GM21723 (cell line): ENCODE results near the gene DHX35.

ENCODE experiments used
- ATAC-seq: cut with Tn5 transposase; IDR thresholded peaks from one replicate; pipeline ENCODE4 v1.9.1; 2021; ENCODE audit warnings: mild to moderate bottlenecking, moderate library complexity; ENCODE audit not compliant: unreplicated experiment

DHX35 gene

DNA sequence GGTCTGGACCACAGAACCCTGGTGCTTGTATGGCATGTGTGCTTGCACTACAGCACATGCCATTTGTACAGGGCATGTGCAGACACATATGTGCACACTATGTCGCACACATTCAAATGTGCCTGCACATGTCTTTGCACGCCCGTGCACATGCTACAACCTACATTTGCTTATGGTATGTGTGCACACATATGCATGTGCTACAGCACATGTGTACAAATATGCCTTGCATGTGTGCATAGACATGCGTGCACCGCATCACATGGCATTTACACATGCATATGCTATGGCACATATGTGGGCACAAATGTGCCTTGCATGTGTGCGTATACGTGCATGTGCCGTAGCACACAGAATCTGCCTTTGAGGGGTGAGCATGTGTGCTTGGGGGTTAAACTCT, 90.5 kb downstream of the DHX35 start:
- ATAC-seq, result no peak

DNA sequence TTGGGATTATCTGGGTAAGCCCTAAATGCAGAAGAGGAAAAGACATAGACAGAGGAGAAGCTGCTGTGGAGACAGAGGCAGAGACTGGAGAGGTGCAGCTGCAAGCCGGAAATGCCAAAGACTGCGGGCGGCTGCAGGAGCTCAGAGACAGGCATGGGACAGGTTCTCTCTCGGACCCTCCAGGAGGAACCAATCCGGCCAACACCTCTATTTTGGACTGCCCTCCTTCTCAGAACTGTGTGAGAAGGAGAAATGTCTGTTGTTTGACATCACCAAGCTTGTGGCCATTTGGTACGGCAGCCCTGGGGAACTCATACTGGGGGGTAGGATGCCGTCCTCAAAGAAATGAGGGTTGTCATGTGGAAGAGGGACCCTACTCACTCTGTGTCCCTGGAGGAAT, 95.0 kb downstream of the DHX35 start:
- ATAC-seq, result no peak

DNA sequence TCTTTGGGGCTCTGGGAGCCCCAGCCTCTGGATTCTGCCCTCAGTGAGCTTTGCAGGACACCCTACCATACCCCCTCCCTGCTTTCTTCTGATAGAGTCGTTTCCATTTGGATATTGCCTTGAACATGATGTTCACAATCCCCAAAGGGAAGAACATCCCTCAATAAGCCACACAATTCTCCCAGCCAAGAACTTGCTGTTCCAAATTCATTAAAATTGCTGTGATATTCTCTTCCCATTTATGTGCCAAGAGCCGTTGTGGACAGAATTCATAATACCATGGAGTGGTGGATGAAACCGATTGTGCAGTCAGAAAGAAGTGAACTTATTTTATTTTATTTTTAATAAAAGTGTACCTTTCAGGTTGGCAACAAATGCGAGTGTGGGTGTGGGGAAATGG, 95.8 kb downstream of the DHX35 start:
- no peak for ATAC-seq

DNA sequence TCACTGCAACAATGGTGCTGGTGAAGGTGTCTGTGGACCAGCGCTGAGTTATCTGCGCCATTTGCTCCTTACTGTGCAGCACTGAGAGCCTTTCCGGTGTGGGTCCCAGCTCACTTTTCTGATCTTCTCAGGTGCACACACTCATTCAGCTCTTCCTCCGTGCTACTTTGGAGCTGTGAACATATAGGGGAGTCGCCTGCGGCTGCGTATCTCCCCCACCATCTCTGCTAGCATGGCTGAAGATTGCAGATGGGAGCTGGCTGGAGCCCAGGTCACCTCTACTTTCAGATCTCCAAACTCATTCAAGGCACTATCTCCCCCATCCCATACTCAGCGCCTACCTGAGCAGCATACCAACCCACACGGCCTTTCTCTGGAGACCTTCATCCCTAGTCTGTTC, 96.9 kb downstream of the DHX35 start:
- no peak for ATAC-seq

DNA sequence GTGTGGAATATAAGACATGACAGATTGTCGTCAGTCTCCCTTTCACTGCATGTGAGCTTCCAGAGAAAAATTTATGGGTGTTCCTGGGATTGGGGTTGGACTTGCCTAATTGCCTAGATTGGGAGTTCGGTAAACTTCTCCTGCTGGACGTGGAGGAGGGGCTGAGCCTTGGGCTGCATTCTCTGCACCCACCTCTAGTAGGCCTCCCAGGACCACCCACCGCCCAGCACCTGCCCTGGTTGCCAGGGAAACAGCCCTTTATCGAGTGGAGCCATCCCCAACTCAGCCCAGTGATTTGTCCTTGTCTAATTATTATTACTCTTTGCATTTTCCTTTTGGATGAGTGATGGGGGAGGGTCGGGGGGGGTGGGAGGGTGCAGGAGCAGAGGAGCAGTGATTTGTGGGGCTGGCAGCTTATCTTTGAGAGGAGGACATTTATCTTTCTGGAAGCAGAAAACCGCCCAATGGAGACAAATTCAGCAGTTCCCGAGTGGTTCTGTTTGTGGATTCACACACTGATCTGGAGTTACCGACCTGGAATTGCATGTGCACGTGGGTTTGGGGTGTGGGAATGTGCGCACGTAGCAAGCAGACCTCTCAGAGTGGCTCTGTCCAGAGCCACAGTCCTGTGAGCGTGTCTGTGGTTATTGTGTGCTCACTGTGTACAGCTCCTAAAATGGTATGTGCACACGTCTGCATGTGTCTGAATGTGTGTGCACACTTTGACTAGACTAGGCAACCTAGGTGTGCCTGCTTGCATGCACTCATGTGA, 104.5 kb downstream of the DHX35 start:
- no peak for ATAC-seq

DNA sequence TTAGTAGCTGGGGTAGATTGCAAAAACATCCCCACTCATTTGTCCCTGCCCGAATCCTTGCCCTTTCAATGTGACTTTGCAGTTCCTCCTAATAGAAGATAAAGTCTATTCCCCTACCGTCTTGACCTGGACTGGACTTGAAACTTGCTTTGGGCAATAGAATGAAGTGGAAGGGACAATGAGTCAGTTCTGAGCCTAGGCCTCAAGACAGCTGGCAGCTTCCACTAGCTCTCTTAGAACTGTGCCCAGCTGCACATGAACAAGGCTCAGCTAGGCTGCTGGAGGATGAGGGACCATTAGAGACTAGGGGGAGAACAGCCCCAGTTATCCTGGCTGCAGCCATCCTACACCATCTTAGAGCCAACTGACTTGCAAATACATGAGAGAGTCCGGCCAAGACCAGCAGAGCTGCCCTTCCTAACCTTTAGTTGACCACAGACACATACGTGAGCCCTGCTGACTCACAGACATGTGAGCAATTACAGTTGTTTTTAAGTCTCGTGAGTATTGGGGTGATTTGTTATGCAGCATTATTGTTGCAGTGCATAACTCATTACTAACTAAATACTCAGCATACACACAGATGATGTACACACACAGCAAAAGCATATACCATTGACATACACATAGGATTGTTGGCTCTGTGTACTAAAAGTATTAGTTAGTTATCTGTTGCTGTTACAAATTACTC, 105.5 kb downstream of the DHX35 start:
- no peak for ATAC-seq

DNA sequence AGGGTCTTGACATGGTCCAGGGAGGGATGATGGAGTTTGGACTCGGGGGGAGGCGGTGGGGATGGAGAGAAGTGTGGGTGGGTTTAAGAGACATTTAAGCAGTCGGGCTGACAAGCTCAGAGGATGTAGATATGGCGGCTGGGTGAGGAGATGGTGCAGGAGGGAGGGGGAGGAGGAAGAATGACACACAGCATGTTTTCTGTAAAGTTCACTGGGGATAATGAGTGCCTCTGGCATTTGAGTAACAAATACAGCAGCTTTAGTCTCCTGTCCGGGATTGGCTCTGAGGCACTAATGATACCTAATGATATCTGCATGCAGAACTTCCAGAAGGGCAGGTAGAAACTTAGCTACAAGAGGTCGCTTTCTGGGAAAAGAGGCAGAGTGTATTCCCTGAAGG, 107.8 kb downstream of the DHX35 start:
- ATAC-seq, result no peak

DNA sequence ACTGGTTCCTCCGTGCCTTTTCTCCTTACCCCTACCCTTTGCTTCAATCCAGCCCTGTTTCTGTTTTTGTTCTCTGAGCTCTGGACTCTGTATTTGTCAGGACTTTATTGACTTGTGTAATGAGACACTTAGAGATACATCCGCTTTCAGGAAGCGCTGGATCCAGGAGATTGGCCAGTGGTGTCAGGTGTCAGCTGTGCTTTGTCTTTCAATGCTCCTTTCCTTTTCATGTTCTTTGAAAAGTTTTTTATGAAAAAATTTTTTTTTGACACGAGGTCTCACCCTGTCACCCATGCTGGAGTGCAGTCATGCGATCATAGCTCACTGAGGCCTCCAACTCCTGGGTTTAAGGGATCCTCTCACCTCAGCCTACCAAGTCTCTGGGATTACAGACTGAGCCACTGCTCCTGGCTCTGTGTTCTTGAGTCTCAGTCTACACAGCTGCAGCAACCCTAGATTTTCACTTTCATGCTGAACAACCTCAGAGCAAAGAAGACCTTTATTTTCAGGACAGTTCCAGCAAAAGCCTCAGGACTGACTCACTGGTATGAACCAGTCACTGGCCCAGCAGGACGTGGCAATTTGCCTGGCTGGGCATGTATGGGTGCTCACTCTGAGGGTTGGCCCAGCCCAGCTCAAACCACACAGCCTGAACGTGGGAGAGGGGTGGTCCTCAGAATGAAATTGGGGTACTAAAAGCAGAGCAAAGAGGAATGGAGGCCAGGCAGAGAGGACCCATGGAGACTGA, 108.5 kb downstream of the DHX35 start:
- ATAC-seq, result no peak

DNA sequence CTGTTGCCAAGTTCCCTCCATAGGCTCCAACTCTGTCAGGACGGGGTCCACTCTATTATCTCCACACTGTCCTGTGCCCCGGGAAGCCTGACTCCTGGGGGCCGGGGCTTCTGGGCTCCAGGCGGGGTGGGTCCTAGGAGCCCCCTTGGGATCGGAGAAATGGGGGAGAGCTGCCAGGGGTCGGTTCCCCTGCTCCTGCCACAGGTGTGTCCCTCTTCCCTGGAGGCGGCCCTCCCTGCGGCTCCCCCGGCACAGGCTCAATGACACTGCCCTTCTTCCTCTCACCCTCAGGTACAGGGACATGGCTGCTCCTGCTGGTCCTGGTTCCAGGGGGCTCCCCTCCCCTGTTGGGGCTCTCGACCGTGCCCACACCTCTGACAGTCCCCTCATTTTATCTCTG, 110.0 kb downstream of the DHX35 start:
- no peak for ATAC-seq

DNA sequence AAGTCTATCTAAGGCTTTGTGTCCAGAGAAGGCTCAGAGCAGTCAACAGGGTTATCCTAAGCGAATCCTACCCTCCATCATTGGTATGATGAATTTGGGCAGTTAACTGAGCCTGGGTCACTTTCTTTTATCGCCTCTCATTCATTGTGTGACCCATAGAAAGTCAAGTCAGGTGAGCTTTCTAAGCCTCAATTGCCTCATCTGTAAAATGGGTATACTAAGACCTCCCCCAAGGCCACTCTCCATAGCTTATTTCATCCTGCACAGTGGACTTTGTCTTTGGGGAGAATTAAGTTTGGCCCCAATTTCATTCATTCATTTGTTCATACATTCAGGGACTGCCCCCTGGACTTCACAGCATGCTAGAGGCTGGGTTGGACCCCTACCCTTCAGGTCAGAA, 110.5 kb downstream of the DHX35 start:
- no peak for ATAC-seq

DNA sequence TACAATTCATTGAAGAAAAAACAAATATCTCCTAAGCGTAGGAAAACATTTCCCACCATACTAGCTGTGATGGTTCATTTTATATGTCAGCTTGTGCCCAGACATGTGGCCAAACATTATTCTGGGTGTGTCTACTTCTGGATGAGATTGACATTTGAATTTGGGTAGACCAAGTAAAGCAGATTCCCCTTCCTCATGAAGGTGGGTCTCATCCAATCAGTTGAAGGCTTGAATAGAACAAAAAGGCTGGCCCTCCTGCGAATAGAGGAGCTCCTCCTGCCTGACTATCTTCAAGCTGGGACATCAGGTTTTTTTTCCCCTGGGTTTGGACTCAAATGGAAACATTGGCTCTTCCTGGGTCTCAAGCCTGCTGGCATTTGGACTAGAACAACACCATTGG, 113.6 kb downstream of the DHX35 start:
- ATAC-seq, result no peak

DNA sequence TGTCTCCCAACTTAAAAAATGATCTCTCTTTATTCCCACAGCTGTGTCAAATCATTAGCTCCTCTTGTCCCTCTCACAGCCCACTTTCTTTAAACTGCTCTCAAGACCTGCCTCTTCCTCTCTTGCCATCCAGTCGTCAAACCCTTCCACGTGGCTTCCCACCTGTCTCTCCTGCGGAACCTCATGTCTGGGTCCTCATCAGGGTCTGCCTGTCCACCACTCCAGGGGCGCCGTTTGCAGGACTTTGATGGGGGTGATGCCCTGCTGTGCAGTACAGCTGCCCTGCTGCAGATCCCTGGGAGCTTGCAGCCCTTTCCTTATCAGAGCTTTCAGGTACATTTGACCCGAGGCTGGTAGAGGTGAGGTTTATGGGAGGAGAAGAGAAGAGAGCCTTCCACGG, 114.8 kb downstream of the DHX35 start:
- no peak for ATAC-seq

DNA sequence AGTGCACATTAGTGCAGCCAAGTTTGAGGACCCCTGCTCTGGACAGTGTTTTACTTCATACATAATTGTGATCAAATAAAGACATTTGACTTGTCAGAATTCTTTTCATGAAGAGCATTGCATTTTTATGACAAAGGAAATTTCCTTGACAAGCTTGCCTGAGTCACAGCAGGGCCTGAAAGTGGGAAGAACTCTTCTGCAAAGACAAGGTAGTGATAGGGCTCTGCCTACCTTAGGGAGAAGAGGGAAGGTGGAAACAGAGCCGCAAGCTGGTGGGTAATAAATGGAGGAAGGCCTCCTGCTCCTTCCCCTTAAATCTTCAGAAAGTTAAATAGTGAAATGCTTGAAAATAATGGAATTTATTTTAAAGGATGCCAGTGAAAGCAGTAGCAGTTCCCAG, 118.2 kb downstream of the DHX35 start:
- no peak for ATAC-seq

DNA sequence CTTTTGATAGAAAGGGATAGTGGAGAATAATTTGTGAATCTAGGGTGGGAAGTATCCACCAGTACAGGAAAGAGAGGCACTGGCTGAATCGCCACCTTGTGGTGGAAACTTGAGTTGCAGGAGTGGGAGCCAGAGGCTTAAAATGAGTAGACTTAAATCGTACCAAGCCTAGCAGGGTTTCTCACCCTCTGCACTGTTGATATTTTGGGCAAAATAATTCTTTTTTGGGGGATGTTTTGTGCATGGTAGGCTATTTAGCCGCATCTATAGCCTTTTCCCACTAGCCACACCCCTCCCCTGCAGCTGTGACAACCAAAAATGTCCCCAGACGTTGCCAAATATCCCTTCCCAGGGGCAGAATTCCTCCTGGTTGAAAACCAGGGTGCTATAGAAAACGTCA, 119.1 kb downstream of the DHX35 start:
- ATAC-seq, result peak; percentile 61

DNA sequence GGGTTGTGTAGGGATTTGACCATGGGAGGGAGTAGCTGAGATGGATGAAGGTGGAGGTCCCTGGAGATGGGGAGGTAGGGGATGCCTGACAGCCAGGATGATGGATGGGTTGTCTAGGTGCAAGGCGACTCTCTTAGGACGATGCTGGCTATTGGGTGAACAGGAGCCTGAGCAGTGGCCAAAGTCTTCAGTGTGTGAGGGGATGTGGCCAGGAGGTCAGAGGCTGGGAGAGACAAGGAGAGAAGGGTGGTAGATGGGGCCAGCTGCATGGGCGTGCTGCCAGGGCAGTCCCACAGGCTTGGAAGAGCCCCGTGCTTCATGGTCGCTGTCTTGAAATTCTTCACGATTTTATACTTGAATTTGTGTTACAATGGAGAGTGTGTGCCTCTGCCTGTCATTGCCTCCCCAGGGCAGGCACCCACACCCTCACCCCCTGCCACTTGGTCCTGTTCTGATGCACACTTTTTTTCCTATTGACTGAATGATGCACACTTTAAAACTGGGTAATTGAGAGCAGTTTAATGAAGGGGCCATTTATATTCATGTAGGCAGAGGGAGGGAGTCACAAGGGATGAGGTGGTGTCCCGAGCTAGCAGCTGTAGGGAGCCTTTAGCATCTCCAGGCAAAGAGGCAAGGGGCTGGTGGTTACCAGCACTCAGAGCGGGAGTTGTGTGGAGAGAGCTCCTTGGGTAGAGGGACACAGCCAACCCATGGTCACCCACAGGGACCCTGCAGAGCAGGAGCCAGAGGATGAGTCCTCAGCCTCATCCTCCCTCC, 120.7 kb downstream of the DHX35 start:
- no peak for ATAC-seq

DNA sequence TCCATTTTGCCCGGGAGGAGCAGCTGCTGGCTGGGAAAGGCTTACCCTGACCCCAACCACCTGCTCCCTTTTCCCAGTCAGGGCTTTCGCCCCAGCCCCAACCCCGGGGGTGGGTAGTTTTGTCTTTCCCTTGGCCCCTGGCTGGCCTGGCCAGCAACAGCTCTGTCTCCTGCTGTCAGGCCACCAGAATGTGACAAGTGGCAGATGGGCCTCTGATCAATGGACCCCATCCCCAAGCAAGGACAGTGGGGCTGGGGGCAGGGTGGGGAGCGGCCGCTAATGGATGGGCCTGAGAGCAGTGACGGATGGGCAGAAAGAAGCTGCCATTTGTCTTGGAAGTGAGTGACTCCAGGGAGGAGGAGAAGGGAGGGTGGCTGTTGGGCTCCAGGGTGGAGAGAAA, 121.6 kb downstream of the DHX35 start:
- ATAC-seq, result no peak

DNA sequence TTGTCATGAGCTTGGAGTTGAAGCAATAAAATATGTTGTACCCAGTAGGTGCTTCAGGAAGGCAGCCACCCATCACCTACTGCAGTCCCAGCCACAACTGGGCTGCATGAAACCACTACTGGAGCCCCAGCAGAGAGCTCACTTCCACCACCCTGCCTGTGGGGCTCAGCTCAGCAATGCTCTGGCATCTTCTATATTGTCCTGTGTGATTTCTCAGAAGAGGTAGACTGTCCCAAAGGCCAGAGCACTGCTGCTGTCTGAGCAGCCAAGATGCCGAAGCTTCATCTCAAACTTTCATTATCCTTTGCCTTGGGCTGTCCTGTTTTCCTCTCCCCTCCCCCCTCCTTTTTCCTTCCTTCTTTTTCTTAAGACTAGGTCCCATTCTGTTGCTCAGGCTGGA, 126.9 kb downstream of the DHX35 start:
- no peak for ATAC-seq
